Measurements from ENCODE around the gene PTPRN. TPM values are rescaled to one million over a fixed set of nuclear protein-coding genes. Genes with fewer than 3 reads are reported as not detected.
"Not testable (repeated sequence)": the region's sequence is repeated elsewhere in the genome, so short reads cannot be mapped to it uniquely, and the experiment has no call there.

The PTPRN gene
- total RNA-seq, 1 experiment from 2014 or later: not detected

DNA sequence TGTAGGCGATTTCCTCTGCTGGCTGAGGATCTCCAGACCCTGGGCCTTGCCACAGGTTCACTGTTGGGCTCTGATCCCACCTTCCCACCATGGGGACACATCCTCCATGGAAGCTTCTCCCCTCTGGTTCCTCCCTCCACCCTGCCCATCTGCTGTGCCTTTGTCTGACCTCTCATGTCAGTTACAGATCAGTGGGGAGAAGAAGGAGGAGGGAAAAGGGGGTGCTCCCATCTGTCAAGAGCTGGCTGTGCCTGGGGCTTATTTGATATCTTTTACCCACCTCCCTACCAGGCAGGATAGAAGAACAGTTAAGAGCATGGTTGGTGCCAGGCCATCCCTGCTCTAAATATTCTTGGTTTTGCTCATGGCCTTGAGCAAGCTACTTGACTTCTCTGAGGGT lies 42.3 kb downstream of the PTPRN start:
- no peaks in the 10 kb centered on the region for H3K36me3 ChIP-seq (ENCODE audit: low read depth)
- H3K4me3 ChIP-seq: no peak overlapping the region
- H3K4me2 ChIP-seq: no peak overlapping the region
- intact Hi-C loops (cut with micrococcal nuclease; ENCODE audit: unreplicated experiment): no loop called here
- H3K9me3 ChIP-seq (ENCODE audit: insufficient read depth, low read depth): no peaks in the 10 kb centered on the region
- no TSS peak for BruUV-seq (replicated peaks)
- TF ChIP-seq, protein P1, sequence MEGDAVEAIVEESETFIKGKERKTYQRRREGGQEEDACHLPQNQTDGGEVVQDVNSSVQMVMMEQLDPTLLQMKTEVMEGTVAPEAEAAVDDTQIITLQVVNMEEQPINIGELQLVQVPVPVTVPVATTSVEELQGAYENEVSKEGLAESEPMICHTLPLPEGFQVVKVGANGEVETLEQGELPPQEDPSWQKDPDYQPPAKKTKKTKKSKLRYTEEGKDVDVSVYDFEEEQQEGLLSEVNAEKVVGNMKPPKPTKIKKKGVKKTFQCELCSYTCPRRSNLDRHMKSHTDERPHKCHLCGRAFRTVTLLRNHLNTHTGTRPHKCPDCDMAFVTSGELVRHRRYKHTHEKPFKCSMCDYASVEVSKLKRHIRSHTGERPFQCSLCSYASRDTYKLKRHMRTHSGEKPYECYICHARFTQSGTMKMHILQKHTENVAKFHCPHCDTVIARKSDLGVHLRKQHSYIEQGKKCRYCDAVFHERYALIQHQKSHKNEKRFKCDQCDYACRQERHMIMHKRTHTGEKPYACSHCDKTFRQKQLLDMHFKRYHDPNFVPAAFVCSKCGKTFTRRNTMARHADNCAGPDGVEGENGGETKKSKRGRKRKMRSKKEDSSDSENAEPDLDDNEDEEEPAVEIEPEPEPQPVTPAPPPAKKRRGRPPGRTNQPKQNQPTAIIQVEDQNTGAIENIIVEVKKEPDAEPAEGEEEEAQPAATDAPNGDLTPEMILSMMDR (conservative IDR thresholded peaks at IDR 0.05): no peak
- TF ChIP-seq EZH2 (IDR thresholded peaks at IDR 0.05; ENCODE audit: low read depth): no peak
- H3K9me2 ChIP-seq (ENCODE audit: insufficient read depth): no peaks in the 10 kb centered on the region
- H3F3A ChIP-seq (ENCODE audit: insufficient read depth, low read depth): no peaks in the 10 kb centered on the region
- H3K4me1 ChIP-seq (replicated peaks; ENCODE audit: insufficient read depth): no peaks in the 10 kb centered on the region
- no peak overlapping the region for H3K27ac ChIP-seq
- ChIA-PET CTCF (no interaction called here), POLR2A (ENCODE audit: unreplicated experiment) (no interaction called here)
- no peaks in the 10 kb centered on the region for H4K20me1 ChIP-seq (ENCODE audit: insufficient read depth)
- DNase-seq: no peak
- no peaks in the 10 kb centered on the region for H3K79me2 ChIP-seq (ENCODE audit: low read depth)
- no peak overlapping the region for H2AFZ ChIP-seq
- H3K27me3 ChIP-seq (ENCODE audit: insufficient read depth, low read depth): no peaks in the 10 kb centered on the region

DNA sequence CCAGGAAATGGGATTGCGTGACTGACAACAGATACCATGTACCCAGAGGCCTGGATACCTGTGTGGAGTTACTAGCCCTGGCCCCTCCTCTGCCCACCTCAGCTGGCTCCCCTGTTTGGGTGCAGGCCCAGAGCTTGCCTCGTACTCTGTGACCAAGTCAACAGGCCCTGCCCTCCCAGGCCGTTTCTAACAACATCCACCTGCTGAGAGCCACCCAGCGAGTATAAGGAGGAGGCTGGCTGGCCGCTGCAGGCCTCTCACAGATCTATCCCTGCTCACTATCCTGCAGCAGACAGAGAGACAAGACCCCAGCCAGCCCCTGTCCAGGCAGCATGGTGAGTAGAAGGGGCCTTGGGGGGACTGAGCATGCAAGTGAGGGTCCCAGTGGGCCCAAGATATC lies 43.0 kb downstream of the PTPRN start:
- CTCF ChIA-PET: no interaction called here
- Histone ChIP-seq H2AFZ (no peak overlapping the region), H3F3A (ENCODE audit: insufficient read depth, low read depth) (no peaks in the 10 kb centered on the region), H3K4me3 (no peak overlapping the region), H3K36me3 (ENCODE audit: low read depth) (no peaks in the 10 kb centered on the region), H3K9me2 (ENCODE audit: insufficient read depth) (no peaks in the 10 kb centered on the region), H3K27ac (no peak overlapping the region), H3K27me3 (ENCODE audit: insufficient read depth, low read depth) (no peaks in the 10 kb centered on the region), H3K9me3 (ENCODE audit: insufficient read depth, low read depth) (no peaks in the 10 kb centered on the region), H3K4me2 (no peak overlapping the region), H4K20me1 (ENCODE audit: insufficient read depth) (no peaks in the 10 kb centered on the region), H3K79me2 (ENCODE audit: low read depth) (no peaks in the 10 kb centered on the region), H3K4me1 (replicated peaks; ENCODE audit: insufficient read depth) (no peaks in the 10 kb centered on the region)
- POLR2A ChIA-PET (ENCODE audit: unreplicated experiment): no interaction called here
- no TSS peak for BruUV-seq (replicated peaks)
- DNase-seq: no peak
- intact Hi-C loops (cut with micrococcal nuclease; ENCODE audit: unreplicated experiment): no loop called here
- TF ChIP-seq, protein P1 (conservative IDR thresholded peaks at IDR 0.05): no peak
- no peak for TF ChIP-seq EZH2 (IDR thresholded peaks at IDR 0.05; ENCODE audit: low read depth)

- Histone ChIP-seq H3K9me2 (ENCODE audit: insufficient read depth) (no peaks in the 10 kb centered on the region), H3K4me1 (replicated peaks; ENCODE audit: insufficient read depth) (no peaks in the 10 kb centered on the region), H3K9me3 (ENCODE audit: insufficient read depth, low read depth) (no peaks in the 10 kb centered on the region), H3K79me2 (ENCODE audit: low read depth) (no peaks in the 10 kb centered on the region), H4K20me1 (ENCODE audit: insufficient read depth) (no peaks in the 10 kb centered on the region), H3K27me3 (ENCODE audit: insufficient read depth, low read depth) (no peaks in the 10 kb centered on the region), H3K27ac (no peak overlapping the region), H3K4me3 (no peak overlapping the region), H3K36me3 (ENCODE audit: low read depth) (no peaks in the 10 kb centered on the region), H3K4me2 (no peak overlapping the region), H3F3A (ENCODE audit: insufficient read depth, low read depth) (no peaks in the 10 kb centered on the region), H2AFZ (no peak overlapping the region)
- ChIA-PET CTCF (no interaction called here), POLR2A (ENCODE audit: unreplicated experiment) (no interaction called here)
- intact Hi-C loops (cut with micrococcal nuclease; ENCODE audit: unreplicated experiment): no loop called here
- DNase-seq: no peak
- TF ChIP-seq, protein P1 (conservative IDR thresholded peaks at IDR 0.05): no peak
- no peak for TF ChIP-seq EZH2 (IDR thresholded peaks at IDR 0.05; ENCODE audit: low read depth)
- BruUV-seq (replicated peaks): no TSS peak
Observed at GRCh38 chr2:219261024-219261855, 48.0 kb downstream of the PTPRN start.

- CTCF ChIA-PET; H3K4me2 ChIP-seq; H4K20me1 ChIP-seq (ENCODE audit: insufficient read depth); H3K9me3 ChIP-seq (ENCODE audit: insufficient read depth, low read depth); H3K27me3 ChIP-seq (ENCODE audit: insufficient read depth, low read depth); BruUV-seq (replicated peaks); DNase-seq; H3F3A ChIP-seq (ENCODE audit: insufficient read depth, low read depth); H3K27ac ChIP-seq; intact Hi-C loops (cut with micrococcal nuclease; ENCODE audit: unreplicated experiment); H3K36me3 ChIP-seq (ENCODE audit: low read depth); H2AFZ ChIP-seq; H3K4me3 ChIP-seq; H3K79me2 ChIP-seq (ENCODE audit: low read depth); POLR2A ChIA-PET (ENCODE audit: unreplicated experiment); H3K9me2 ChIP-seq (ENCODE audit: insufficient read depth): not testable (repeated sequence)
- peaks cover 11% of the 10 kb centered on the region for H3K4me1 ChIP-seq (replicated peaks; ENCODE audit: insufficient read depth)
Observed at GRCh38 chr2:219258942-219259341, 50.3 kb downstream of the PTPRN start.
